ENCODE data around the gene PCK2.

PCK2 gene

DNA sequence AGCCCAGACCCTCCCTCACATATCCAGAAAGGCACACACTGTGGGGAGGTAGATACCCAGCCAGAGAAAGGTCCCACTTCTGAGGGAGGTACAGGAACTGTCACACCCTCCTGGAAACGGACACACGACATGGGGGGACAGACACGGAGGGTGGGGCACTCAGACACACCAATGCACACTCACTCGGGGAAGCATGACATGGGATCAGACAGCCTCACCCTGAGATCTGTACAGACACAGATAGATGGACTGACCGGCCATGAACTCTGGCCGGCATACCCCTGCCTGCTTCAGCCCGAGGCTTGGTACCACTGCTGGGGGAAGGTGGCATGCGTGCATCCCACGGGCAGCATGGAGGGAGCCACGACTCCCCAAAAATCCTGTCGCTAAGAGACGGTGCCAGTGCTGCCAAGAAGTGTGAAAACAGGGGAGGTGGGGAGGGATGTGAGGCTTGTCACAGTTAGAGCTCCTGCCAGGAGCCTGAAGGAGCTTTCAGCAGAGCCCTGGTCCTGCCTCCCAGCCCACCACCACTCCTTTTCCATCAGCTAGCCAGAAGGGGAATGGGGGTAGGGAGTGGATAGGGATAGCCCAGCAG, 22.2 kb upstream of the PCK2 start:
- H3K4me3 ChIP-seq (ENCODE audit: low read depth, low read length): no peak overlapping the region
- TF ChIP-seq, protein P1, sequence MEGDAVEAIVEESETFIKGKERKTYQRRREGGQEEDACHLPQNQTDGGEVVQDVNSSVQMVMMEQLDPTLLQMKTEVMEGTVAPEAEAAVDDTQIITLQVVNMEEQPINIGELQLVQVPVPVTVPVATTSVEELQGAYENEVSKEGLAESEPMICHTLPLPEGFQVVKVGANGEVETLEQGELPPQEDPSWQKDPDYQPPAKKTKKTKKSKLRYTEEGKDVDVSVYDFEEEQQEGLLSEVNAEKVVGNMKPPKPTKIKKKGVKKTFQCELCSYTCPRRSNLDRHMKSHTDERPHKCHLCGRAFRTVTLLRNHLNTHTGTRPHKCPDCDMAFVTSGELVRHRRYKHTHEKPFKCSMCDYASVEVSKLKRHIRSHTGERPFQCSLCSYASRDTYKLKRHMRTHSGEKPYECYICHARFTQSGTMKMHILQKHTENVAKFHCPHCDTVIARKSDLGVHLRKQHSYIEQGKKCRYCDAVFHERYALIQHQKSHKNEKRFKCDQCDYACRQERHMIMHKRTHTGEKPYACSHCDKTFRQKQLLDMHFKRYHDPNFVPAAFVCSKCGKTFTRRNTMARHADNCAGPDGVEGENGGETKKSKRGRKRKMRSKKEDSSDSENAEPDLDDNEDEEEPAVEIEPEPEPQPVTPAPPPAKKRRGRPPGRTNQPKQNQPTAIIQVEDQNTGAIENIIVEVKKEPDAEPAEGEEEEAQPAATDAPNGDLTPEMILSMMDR (IDR thresholded peaks at IDR 0.05; ENCODE audit: low read depth, low read length, missing control alignments): no peak
- in situ Hi-C loops (cut with HindIII; ENCODE audit: low sequenced_read_pairs): no loop called here
- no peak for DNase-seq (ENCODE audit: low read depth)

DNA sequence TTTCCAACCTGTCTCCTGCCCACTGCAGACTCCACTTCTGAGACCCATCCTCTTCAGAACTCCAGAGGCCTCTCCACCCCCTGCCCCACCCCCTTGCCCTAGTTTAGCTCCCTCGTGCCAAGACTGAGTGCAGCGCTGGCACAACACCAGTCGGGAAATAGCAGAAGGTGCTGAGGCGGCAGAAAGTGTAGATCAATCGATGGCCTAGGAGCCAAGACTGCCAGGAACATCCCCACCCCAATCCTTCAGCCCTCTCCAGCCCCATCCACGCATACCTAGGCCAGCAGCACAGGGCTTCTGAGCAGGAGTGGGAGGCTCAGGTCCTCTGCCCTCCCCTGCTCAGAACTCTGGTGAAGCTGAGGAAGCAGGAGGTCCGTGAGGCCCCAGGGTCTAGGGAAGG, 21.7 kb upstream of the PCK2 start:
- TF ChIP-seq, protein P1 (IDR thresholded peaks at IDR 0.05; ENCODE audit: low read depth, low read length, missing control alignments): no peak
- DNase-seq (ENCODE audit: low read depth): no peak
- in situ Hi-C loops (cut with HindIII; ENCODE audit: low sequenced_read_pairs): no loop called here
- H3K4me3 ChIP-seq (ENCODE audit: low read depth, low read length): no peak overlapping the region

DNA sequence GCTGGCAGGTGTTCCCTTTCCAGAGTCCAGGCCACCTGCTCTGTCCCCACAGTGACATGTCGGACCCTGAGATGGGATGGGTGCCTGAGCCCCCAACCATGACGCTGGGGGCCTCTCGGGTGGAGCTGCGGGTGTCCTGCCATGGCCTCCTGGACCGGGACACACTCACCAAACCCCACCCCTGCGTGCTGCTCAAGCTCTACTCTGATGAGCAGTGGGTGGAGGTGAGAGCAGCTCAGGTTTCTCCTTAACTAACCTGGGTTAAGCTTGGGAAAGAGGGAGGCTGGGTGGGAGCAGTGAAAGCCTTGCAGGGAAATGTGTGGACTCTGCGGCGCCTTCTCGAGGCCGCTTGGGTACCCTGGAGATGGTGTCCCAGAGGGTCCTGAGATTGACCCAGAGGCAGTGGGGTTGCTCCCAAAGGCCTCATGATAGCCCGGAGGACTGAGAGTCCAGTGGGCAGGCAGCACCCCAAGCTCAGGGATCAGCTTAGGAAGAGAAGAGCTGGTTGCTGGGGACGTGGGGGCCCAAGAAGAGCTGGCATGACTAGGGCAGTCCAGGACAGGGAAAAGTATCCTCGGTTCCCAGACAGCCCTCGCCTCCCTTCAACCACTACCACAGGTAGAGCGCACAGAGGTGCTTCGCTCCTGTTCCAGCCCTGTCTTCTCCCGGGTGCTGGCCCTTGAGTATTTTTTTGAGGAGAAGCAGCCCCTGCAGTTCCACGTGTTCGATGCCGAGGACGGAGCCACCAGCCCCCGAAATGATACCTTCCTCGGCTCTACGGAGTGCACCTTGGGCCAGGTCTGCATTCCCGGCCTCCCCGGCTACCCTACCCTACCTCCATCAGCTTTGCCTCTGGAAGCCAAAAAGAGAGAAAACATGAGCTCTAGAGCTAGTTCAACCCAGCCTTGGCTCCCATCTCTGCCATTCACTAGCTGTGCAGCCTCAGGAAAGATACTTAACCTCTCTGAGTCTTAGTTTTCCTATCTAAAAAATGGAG, 20.9 kb upstream of the PCK2 start:
- TF ChIP-seq, protein P1 (IDR thresholded peaks at IDR 0.05; ENCODE audit: low read depth, low read length, missing control alignments): no peak
- DNase-seq (ENCODE audit: low read depth): no peak
- in situ Hi-C loops (cut with HindIII; ENCODE audit: low sequenced_read_pairs): no loop called here
- no peak overlapping the region for H3K4me3 ChIP-seq (ENCODE audit: low read depth, low read length)

DNA sequence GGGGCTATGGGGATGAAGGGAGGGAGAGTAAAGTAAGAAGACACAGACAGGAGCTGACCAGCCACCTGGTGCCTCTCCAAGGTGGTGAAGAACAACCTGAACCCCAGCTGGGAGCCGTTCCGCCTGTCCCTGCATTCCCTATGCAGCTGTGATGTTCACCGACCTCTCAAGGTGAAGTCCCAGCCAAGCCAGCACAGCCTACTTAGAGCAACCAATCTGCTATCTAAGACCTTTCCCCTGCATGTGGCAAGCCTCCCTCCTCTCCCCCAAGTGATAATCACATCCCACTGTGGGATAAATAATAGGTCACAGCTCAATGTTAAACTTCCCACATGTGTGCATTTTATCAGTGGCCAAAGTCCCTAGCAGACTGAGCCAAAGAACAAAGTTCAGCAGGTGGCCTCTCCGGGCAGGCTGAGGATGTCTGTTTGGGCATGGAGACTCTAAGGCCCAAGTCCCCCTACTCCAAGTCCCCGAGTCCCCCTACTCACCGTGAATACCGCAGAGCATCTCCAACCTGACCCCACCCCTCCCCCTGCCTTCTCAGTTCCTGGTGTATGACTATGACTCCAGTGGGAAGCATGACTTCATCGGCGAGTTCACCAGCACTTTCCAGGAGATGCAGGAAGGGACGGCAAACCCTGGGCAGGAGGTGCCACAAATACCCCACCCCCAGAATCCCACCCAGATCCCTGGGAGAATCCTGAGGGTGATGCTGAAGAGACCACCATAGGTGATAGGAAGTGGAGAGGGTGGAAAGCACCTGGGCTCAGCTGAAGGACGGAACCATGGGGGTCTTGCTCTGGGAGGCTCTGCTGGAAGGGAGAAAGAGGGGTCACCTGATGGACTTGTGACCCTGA, 19.3 kb upstream of the PCK2 start:
- TF ChIP-seq, protein P1 (IDR thresholded peaks at IDR 0.05; ENCODE audit: low read depth, low read length, missing control alignments): no peak
- no peak overlapping the region for H3K4me3 ChIP-seq (ENCODE audit: low read depth, low read length)
- DNase-seq (ENCODE audit: low read depth): no peak
- in situ Hi-C loops (cut with HindIII; ENCODE audit: low sequenced_read_pairs): no loop called here

DNA sequence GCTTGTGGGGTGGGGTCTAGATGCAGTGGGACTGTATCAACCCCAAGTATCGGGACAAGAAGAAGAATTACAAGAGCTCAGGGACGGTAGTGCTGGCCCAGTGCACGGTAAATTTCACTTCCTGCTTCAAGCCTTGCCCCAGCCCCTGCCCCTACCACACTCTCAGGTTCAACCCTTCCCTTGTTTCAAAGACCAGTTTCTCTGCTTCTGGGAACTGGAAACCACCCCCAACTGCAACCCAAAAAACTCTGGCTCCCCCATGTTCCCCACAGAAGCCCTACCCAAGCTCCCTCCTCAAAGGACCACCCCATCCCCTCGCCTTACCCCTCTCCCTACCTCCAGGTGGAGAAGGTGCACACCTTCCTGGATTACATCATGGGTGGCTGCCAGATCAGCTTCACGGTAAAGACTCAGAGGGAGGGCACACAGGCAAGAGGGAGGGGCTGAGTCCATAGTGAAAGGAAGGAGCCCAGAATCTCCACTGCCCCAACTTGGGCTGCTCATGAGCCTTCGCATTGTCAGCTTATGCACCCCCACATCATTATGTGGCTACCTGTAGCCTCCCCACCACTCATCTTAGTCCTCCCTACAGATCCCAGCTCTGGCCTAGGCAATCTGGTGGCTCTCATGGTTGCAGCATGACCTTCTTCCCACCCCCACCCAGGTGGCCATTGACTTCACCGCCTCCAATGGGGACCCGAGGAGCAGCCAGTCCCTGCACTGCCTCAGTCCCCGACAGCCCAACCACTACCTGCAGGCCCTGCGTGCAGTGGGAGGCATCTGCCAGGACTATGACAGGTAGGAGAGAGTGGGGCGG, 18.4 kb upstream of the PCK2 start:
- TF ChIP-seq, protein P1 (IDR thresholded peaks at IDR 0.05; ENCODE audit: low read depth, low read length, missing control alignments): no peak
- DNase-seq (ENCODE audit: low read depth): no peak
- H3K4me3 ChIP-seq (ENCODE audit: low read depth, low read length): no peak overlapping the region
- in situ Hi-C loops (cut with HindIII; ENCODE audit: low sequenced_read_pairs): no loop called here

Data from astrocyte of the cerebellum (primary cell).